H4 (cell line): Measurements from ENCODE around the gene PSORS1C2. TPM values are rescaled to one million over a fixed set of nuclear protein-coding genes. Genes with fewer than 3 reads are reported as not detected.

ENCODE experiments used
- DNase-seq: peaks from one replicate; pipeline ENCODE4 v3.0.0-alpha.2; 2015; ENCODE audit warnings: low spot score
- total RNA-seq: library from RNA; depleted of rRNA; stranded (reverse); fragments of >200 nt; shearing (Covaris generic); gene quantifications from 2 replicates; pipeline ENCODE4 v1.2.3, GENCODE V29; 2014

PSORS1C2 gene
- total RNA-seq, 1 experiment from 2014 or later, result not detected

- DNase-seq, result no peak
These were observed 1.8 kb upstream of the PSORS1C2 start for GRCh38 chr6:31140643-31141042.

- DNase-seq, result no peak
These were observed 733 bp upstream of the PSORS1C2 start for GRCh38 chr6:31139599-31139998.

- DNase-seq, result no peak
These were observed 3.2 kb downstream of the PSORS1C2 start for GRCh38 chr6:31135710-31136109.

- no peak for DNase-seq
These were observed 6.1 kb downstream of the PSORS1C2 start for GRCh38 chr6:31132806-31133205.

GRCh38 chr6:31131595-31131994, 7.3 kb downstream of the PSORS1C2 start:
- no peak for DNase-seq

- no peak for DNase-seq
These were observed 8.1 kb downstream of the PSORS1C2 start for GRCh38 chr6:31130751-31131150.

GRCh38 chr6:31129130-31129529, 9.7 kb downstream of the PSORS1C2 start:
- DNase-seq, result no peak

GRCh38 chr6:31128093-31128676, 10.7 kb downstream of the PSORS1C2 start:
- DNase-seq, result peak; percentile 29

- DNase-seq, result no peak
These were observed 12.3 kb downstream of the PSORS1C2 start for GRCh38 chr6:31126396-31127175.

GRCh38 chr6:31125586-31126363, 13.1 kb downstream of the PSORS1C2 start:
- no peak for DNase-seq

- no peak for DNase-seq
These were observed 13.7 kb downstream of the PSORS1C2 start for GRCh38 chr6:31125162-31125561.

- DNase-seq, result peak; percentile 92
These were observed 15.8 kb downstream of the PSORS1C2 start for GRCh38 chr6:31122791-31123706.

- DNase-seq, result no peak
These were observed 17.6 kb downstream of the PSORS1C2 start for GRCh38 chr6:31121131-31121790.

- DNase-seq, result no peak
These were observed 18.5 kb downstream of the PSORS1C2 start, which contains the start of gene CDSN for GRCh38 chr6:31120151-31120915. Gene CDSN, minus strand, starts transcription at chr6:31120446. Its CDS starts 27 bp downstream, at chr6:31120419.

GRCh38 chr6:31118178-31118577, 20.7 kb downstream of the PSORS1C2 start:
- no peak for DNase-seq

- DNase-seq, result no peak
These were observed 22.0 kb downstream of the PSORS1C2 start for GRCh38 chr6:31116661-31117385.

GRCh38 chr6:31115941-31116560, 22.8 kb downstream of the PSORS1C2 start:
- no peak for DNase-seq

GRCh38 chr6:31114970-31115849, 23.7 kb downstream of the PSORS1C2 start:
- peak; percentile 82 for DNase-seq
